Suprapubic skin (tissue), 4 donors: ENCODE results near the gene MRTO4.

Experiments
- EP300 ChIP-seq: sonication (generic); formaldehyde crosslinking; IDR thresholded peaks from one replicate; pipeline ENCODE4 v1.6.1; 2017; ENCODE audit warnings: antibody characterized with exemption
- POLR2A ChIP-seq, 2 donors: fragments of 450-650 bp; IDR thresholded peaks; one replicate each; pipeline ENCODE4 v1.6.1; 2017; ENCODE audit warnings: antibody characterized with exemption in 2 of 2, mild to moderate bottlenecking in 2 of 2, moderate library complexity in 2 of 2
- POLR2AphosphoS5 ChIP-seq, 3 donors: sonication (generic); formaldehyde crosslinking; IDR thresholded peaks; one replicate each; pipeline ENCODE4 v1.6.1; 2017; ENCODE audit warnings: antibody characterized with exemption in 3 of 3
- TF ChIP-seq, protein P1 (sequence below), 2 donors: fragments of 200-600 bp in 1 of 2; fragments of 450-650 bp in 1 of 2; sonication (generic) in 1 of 2; IDR thresholded peaks; one replicate each; pipeline ENCODE4 v1.5.1; 2016 to 2019; ENCODE audit warnings: antibody characterized with exemption in 2 of 2, mild to moderate bottlenecking in 1 of 2, moderate library complexity in 1 of 2

- TF ChIP-seq, protein P1, sequence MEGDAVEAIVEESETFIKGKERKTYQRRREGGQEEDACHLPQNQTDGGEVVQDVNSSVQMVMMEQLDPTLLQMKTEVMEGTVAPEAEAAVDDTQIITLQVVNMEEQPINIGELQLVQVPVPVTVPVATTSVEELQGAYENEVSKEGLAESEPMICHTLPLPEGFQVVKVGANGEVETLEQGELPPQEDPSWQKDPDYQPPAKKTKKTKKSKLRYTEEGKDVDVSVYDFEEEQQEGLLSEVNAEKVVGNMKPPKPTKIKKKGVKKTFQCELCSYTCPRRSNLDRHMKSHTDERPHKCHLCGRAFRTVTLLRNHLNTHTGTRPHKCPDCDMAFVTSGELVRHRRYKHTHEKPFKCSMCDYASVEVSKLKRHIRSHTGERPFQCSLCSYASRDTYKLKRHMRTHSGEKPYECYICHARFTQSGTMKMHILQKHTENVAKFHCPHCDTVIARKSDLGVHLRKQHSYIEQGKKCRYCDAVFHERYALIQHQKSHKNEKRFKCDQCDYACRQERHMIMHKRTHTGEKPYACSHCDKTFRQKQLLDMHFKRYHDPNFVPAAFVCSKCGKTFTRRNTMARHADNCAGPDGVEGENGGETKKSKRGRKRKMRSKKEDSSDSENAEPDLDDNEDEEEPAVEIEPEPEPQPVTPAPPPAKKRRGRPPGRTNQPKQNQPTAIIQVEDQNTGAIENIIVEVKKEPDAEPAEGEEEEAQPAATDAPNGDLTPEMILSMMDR (IDR thresholded peaks at IDR 0.05) = no peak
- TF ChIP-seq EP300 = no peak
- TF ChIP-seq POLR2A (IDR thresholded peaks at IDR 0.05) = no peak
- TF ChIP-seq POLR2AphosphoS5 (IDR thresholded peaks at IDR 0.05) = no peak
These were observed 21.7 kb downstream of the MRTO4 start for GRCh38 chr1:19273106-19273843.
